GM19438 (cell line): Measurements from ENCODE around the gene GNG11.

ENCODE experiments used
- ATAC-seq: cut with Tn5 transposase; IDR thresholded peaks from one replicate; pipeline ENCODE4 v1.9.1; 2021; ENCODE audit warnings: low read depth; ENCODE audit not compliant: unreplicated experiment

Gene GNG11

GRCh38 chr7:93944673-93945072, 23.1 kb downstream of the GNG11 start:
- no peak for ATAC-seq

DNA sequence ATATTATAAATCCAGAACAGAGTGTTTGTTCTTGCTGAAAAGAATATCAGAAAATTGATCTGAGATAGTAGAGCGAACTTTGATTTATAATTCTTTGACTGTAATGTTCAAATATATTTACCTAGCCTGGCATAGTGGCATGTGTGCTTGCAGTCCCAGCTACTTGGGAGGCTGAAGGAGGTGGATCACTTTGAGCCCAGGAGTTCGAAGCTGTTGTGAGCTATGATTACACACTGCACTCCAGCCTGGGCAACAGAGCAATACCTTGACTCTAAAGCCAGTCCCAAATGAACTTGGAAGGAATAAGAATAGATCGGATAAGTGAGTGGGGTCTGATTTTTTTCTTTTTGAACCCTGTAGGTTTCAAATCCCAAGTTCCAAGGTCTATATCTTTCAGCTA, 23.5 kb downstream of the GNG11 start:
- ATAC-seq, result no peak

GRCh38 chr7:93945756-93946535, 24.4 kb downstream of the GNG11 start:
- ATAC-seq, result no peak

GRCh38 chr7:93948106-93948505, 26.6 kb downstream of the GNG11 start:
- ATAC-seq, result no peak

DNA sequence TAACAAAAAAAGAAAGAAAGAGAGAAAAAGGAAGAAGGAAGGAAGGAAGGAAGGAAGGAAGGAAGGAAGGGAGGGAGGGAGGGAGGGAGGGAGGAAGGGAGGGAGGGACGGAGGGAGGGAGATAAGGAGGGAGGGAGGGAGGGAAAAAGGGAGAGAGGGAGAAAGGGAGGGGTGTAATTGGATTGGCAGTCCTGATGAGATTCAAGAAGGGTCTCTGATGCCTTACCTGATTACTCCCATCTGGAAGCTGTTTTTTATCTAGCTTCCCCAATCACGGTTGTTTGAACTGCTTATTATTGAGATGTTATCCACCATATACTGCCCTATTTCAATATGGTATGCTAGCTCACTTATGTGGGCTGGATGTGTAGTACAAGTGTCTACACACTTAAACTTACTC, 27.3 kb downstream of the GNG11 start:
- no peak for ATAC-seq

DNA sequence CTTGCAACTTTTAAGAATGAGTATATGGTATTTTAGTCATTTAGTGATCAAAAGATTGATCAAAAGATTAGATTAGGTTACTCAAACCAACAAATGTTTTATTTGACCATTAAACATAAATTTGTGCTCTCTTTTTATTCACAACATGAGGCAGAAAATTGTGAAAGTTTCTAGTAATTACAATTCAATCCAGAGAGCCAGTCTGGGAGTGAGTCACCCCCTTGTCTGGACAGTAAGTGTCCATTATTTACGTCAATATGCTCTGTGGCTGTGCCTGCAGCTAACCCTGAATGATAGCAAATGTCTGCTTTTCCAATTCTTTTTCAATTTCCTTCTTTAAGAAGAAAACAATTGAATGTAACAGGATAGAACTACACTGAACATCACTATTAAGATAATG, 27.9 kb downstream of the GNG11 start:
- ATAC-seq, result no peak

DNA sequence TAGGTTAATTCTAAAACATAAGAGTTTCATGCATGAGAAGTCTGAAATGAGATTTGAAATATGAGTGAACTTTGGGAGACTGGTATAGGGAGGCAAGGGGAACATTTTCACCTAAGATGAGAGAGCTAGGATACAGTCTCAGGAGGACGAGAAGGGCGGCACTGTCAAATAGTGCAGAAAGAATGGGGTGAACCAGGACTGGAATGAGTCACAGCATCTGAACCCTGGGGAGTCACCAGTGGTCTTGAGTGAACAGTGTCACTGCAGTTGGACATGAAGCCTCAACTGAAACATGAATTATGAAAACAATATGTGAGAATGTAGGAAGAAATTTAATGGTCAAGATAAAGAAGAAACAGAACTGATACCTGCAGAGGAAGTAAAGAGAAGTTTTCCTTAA, 33.8 kb downstream of the GNG11 start:
- no peak for ATAC-seq

GRCh38 chr7:93957767-93958166, 36.2 kb downstream of the GNG11 start:
- ATAC-seq, result no peak

DNA sequence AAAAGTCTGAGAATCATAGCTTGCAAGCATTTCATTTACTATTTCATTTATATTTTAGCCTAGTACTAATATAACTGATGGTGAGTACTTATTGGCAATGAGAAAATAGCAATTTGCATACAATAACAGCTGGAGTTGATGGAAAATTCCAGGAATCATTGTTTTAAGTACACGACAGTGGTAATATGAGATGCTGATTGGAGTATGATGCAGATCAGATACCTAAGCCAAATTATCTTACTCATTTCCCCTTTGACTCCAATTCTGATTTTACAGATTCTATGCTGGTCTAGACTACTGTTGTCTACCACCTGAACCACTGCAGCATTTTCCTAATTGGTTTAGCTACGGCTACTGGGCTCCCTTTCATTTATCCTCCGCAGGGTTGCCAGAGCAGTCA, 36.7 kb downstream of the GNG11 start:
- ATAC-seq, result no peak

- ATAC-seq, result no peak
These were observed 37.1 kb downstream of the GNG11 start for GRCh38 chr7:93958651-93959050.

- ATAC-seq, result no peak
These were observed 39.5 kb downstream of the GNG11 start for GRCh38 chr7:93960986-93961385.

GRCh38 chr7:93964262-93964661, 42.7 kb downstream of the GNG11 start:
- no peak for ATAC-seq

- no peak for ATAC-seq
These were observed 43.3 kb downstream of the GNG11 start for GRCh38 chr7:93964813-93965212.

DNA sequence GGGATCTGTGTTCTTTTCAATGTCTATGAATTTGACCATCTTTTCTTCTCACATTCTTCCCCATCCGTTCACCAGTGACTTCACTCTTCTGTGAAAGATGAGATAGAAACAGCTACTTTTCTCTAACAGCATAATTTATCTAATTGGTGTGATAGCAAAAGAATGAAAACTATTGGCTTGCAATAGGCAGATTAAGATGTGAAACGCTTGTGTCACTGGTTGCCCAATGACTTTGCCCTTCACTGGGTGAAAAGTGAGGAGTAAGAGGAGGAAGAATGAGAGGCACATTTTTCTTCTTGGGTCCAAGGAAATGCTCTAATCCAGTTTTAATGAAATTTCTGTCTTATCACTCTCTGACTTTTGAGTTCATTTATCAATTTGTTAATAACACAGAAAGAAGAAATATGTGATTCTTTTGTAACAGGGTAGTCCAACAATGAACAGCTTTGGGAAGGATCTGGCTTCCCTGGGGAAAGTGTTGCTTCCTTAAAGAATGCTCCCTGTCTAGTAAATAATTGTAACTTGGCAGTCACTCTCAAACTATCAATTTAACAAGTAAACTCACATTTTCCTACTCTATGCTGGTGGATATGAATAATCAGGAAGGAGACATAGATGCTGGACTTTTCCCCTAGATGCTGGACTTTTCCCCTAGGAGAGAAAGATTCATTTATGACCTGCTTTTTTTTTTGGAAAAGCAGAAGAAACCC, 47.5 kb downstream of the GNG11 start:
- ATAC-seq, result no peak

DNA sequence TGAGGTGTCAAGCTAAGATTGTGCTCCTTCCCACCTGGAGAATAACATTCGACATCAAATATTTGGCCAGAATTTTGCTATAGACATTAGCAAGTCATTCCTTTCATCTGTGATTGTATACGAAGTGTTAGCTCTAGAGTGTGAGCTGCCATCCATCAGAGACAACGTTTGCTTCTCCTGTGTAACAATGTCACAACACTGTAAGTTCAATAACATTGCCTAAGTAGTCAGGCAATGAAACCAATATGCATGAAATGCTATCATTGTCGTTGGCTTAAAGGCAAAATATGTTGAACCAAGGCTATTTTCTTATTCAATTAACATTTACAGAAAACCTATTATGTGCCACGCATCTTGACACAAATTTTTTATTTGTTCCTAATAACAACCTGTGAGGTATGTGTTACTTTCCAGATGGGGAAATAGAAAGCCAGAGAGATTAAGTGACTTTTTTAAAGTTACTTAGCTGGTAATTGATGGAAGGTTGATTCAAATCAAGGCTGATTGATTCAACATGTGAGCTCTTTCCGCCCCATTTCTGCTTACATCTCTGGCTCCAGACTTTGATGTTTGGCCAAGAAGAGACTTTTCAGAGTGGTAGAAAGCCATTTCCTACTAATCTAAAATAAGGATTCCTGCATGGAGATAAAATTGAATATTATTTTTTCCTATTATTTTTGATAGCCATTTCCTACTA, 50.6 kb downstream of the GNG11 start:
- no peak for ATAC-seq

DNA sequence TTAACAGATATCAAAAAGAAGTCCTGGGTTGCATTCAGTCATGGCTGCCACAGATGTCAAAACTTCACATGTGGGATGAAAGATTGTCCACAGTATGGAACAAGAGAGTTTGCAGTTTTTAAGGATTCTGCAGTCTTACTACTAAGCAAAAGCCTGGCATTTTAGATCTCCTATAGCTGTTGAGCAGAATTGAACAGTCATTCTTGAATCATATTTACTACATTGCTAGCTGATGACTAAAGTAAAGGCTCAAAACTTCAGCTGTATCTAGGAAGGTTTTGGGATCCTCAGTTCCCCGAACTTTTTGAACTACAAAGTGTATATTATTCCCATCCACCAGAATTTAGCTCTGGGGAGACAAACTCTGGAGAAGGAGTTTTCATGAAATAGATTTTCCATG, 51.6 kb downstream of the GNG11 start:
- ATAC-seq, result no peak

GRCh38 chr7:93977211-93977950, 55.8 kb downstream of the GNG11 start:
- no peak for ATAC-seq
